ENCODE data around the gene ZNF785.
"Not testable (repeated sequence)": the region's sequence is repeated elsewhere in the genome, so short reads cannot be mapped to it uniquely, and the experiment has no call there.

ZNF785 gene

DNA sequence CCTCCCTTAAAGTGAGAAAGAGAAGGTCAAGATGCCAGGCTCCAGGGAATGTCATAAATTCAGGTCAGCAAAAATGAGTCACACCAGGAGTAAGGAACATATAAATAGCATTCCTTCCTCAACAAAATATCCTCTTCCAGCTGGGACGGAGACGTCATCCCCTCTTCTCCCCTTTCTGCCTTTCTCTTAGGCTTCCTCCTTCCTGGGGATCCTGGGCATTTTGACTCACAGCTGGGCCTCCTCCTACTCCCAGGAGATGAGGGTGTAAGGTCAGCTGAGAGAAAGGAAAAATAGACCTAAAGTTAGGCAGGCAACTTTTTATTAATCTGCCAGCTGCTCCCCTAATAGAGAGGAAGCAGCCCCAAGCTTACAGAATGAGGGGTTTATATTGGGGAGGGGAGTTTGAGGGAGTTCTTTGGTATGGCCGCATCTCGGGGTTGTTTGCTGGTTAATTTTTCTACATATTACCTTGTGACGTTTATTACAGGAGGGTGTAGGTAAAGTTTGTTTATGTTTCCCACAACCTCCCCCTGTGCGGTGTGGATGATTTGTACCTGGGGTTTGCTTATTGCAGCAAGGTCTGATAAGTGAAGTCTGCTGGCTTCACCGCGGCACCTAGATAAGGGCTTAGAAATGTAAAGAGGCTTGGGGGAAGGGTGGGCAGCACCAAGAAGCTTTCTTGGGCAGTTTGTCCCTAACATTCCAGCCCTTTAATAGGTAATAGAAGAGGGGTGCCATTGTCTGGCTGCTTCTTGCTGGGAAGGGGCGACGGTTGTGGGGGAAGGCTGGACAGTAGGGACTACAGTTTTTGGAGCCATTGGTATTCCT, 43.8 kb downstream of the ZNF785 start:
- H3K4me3 ChIP-seq (ENCODE audit: low read depth, low read length), result no peak overlapping the region
- DNase-seq (ENCODE audit: low read depth), result no peak
- TF ChIP-seq, protein P1, sequence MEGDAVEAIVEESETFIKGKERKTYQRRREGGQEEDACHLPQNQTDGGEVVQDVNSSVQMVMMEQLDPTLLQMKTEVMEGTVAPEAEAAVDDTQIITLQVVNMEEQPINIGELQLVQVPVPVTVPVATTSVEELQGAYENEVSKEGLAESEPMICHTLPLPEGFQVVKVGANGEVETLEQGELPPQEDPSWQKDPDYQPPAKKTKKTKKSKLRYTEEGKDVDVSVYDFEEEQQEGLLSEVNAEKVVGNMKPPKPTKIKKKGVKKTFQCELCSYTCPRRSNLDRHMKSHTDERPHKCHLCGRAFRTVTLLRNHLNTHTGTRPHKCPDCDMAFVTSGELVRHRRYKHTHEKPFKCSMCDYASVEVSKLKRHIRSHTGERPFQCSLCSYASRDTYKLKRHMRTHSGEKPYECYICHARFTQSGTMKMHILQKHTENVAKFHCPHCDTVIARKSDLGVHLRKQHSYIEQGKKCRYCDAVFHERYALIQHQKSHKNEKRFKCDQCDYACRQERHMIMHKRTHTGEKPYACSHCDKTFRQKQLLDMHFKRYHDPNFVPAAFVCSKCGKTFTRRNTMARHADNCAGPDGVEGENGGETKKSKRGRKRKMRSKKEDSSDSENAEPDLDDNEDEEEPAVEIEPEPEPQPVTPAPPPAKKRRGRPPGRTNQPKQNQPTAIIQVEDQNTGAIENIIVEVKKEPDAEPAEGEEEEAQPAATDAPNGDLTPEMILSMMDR (IDR thresholded peaks at IDR 0.05; ENCODE audit: low read depth, low read length), result no peak
- TF ChIP-seq POLR2A (IDR thresholded peaks at IDR 0.05; ENCODE audit: extremely low read depth, insufficient read length), result no peak
- no peak for TF ChIP-seq MYC (IDR thresholded peaks at IDR 0.05; ENCODE audit: low read depth, low read length)
- TF ChIP-seq MAX (IDR thresholded peaks at IDR 0.05; ENCODE audit: low read depth, low read length), result no peak

DNA sequence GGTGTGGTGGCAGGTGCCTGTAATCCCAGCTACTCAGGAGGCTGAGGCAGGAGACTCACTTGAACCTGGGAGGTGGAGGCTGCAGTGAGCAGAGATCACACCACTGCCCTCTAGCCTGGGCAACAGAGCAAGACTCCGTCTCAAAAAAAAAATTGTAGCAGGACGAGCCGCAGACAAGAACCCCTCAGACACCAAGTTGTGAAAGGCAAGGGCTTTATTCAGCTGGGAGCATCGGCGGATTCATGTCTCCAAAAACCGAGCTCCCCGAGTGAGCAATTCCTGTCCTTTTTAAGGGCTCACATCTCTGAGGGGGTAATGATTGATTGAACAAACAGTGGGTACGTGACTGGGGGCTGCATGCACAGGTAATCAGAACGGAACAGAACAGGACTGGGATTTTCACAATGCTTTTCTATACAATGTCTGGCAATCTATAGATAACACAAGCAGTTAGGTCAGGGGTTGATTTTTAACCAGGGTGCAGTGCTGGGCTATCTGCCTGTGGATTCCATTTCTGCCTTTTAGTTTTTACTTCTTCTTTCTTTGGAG, 44.5 kb downstream of the ZNF785 start:
- not testable (repeated sequence) for DNase-seq (ENCODE audit: low read depth); H3K4me3 ChIP-seq (ENCODE audit: low read depth, low read length)

- not testable (repeated sequence) for H3K4me3 ChIP-seq (ENCODE audit: low read depth, low read length); DNase-seq (ENCODE audit: low read depth)
Observed at GRCh38 chr16:30539986-30540526, 45.4 kb downstream of the ZNF785 start.

DNA sequence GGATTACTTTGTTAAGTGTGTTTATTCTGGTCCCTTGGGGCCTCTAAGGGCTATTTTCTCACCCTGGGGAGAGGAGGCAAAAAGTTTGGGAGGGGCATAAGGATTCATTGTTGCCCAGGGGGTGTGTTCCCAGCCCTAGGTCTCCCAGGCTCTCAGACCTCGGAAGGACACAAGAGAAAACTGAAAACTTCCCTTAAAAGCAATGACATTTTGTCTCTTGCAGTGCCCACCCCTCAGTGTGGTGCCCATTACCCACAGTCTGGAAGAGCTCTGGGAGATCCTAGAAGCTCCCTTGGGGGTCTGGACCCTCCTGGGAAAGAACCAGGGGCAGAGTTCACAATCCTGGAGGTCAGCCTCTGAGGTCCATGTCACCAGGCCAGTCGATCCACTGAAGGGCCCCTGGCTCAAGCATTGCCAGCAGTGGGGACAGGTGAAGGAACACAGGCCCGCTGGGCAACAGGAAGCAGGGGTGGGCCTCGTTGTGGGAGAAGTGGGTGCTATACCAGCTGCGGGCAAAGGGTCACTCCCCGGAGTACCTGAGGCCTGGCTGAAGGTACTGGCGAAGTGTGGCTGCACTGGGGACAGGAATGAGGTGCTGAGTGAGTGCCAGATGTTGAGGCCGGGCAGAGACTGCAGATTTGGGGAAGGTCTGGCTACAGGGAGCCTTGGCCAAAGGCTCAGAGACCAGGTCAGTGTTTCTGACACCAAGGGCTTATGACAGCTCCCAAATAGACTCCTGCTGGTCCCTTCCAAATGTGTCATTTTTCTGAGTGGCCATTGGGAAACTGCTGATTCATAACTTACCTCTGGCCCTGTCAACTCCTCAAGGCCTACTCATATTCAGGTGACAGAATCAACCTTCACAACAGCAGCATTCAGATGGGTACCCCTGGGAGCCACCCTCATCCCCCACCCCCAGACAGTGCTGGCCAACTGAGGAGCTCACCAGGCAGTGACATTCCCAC, 46.2 kb downstream of the ZNF785 start:
- DNase-seq (ENCODE audit: low read depth), result no peak
- TF ChIP-seq, protein P1 (IDR thresholded peaks at IDR 0.05; ENCODE audit: low read depth, low read length), result no peak
- TF ChIP-seq POLR2A (IDR thresholded peaks at IDR 0.05; ENCODE audit: extremely low read depth, insufficient read length), result no peak
- TF ChIP-seq MAX (IDR thresholded peaks at IDR 0.05; ENCODE audit: low read depth, low read length), result no peak
- TF ChIP-seq MYC (IDR thresholded peaks at IDR 0.05; ENCODE audit: low read depth, low read length), result no peak
- no peak overlapping the region for H3K4me3 ChIP-seq (ENCODE audit: low read depth, low read length)

- peak; percentile 64 for DNase-seq (ENCODE audit: low read depth)
- H3K4me3 ChIP-seq (ENCODE audit: low read depth, low read length), result peak overlapping the region; percentile 84
Observed at GRCh38 chr16:30536391-30537024, 49.0 kb downstream of the ZNF785 start.

DNA sequence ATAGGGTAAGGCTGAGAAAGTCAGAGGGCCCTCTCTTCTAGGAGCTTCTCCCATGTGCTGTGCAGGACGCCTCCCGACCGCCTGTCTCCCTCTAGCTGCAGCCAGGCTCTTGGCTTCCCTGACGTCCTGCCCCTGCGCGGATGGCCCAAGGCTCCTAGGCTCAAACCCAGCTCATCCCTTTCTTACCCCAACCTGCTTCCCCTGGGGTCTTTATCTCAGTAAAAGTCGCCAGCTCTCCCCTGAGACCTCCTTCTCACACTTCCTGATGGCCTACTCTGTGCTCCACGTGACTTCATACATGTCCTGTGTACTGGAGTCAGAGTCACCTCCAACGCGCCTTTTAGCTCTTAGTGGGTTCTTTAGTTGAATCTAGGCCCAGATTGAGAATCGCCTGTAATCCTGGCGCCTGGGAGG, 49.7 kb downstream of the ZNF785 start:
- peak; percentile 87 for DNase-seq (ENCODE audit: low read depth)
- H3K4me3 ChIP-seq (ENCODE audit: low read depth, low read length), result peak overlapping the region; percentile 84
- TF ChIP-seq POLR2A (IDR thresholded peaks at IDR 0.05; ENCODE audit: extremely low read depth, insufficient read length), result peak; percentile 33
- TF ChIP-seq, protein P1 (IDR thresholded peaks at IDR 0.05; ENCODE audit: low read depth, low read length), result peak; percentile 59
- peak; percentile 94 for TF ChIP-seq MYC (IDR thresholded peaks at IDR 0.05; ENCODE audit: low read depth, low read length)
- TF ChIP-seq MAX (IDR thresholded peaks at IDR 0.05; ENCODE audit: low read depth, low read length), result peak; percentile 93

All from NB4 (cell line).